Psoas muscle (tissue), 8 donors: ENCODE data around the gene BCHE. TPM values are rescaled to one million over a fixed set of nuclear protein-coding genes. Genes with fewer than 3 reads are reported as not detected.

Experiments
- ATAC-seq, 4 donors: fragments of 200-7000 bp; cut with Tn5 transposase; one replicate each; pipeline ENCODE4 v1.9.1; 2020; ENCODE audit warnings: moderate library complexity in 3 of 4, mild to moderate bottlenecking in 2 of 4
- DNase-seq, 2 donors: peaks; one replicate each; pipeline ENCODE4 v3.0.0-alpha.2; 2020
- H3K27ac ChIP-seq: fragments of 200-600 bp; one replicate; pipeline ENCODE4 v1.8.0; 2022
- H3K27me3 ChIP-seq, 3 donors: fragments of 200-600 bp in 1 of 3; one replicate each; pipeline versions ENCODE4 v1.6.1 to v1.8.0; 2013 to 2022; ENCODE audit warnings: low read length in 2 of 3, mild to moderate bottlenecking in 2 of 3, moderate library complexity in 1 of 3; ENCODE audit not compliant: insufficient read depth in 3 of 3
- H3K36me3 ChIP-seq, 2 donors: fragments of 200-600 bp in 1 of 2; one replicate each; pipeline versions ENCODE4 v1.6.1 to v1.8.0; 2013 to 2022; ENCODE audit warnings: low read depth in 1 of 2, mild to moderate bottlenecking in 1 of 2, moderate library complexity in 1 of 2; ENCODE audit not compliant: insufficient read depth in 1 of 2
- H3K4me1 ChIP-seq: fragments of 200-600 bp; one replicate; pipeline ENCODE4 v1.8.0; 2022
- H3K4me3 ChIP-seq: fragments of 200-600 bp; one replicate; pipeline ENCODE4 v1.8.0; 2022; ENCODE audit warnings: mild to moderate bottlenecking
- H3K9me3 ChIP-seq: fragments of 200-600 bp; one replicate; pipeline ENCODE4 v1.8.0; 2022
- WGBS, 3 donors: extraction: QIAGEN DNeasy Blood & Tissue Kit; methylation state at CpG; one replicate each; pipeline versions ENCODE4 v1.1.6 to v1.1.7; 2013; 5-methylcytosine and 5-hydroxymethylcytosine counted together
- intact Hi-C, 2 donors: fragments of 100-400 bp; cut with DNase I; formaldehyde crosslinking; loops; one replicate each; pipeline versions ENCODE4 v1.11.0 to v1.14.2; 2022
- polyA plus RNA-seq, 3 donors: library from polyadenylated mRNA; stranded (reverse); fragments of 200-250 nt; gene quantifications; one replicate each; pipeline ENCODE4 v1.2.3, GENCODE V29; 2013
- total RNA-seq, 4 donors: library from RNA; stranded (reverse); fragmentation: NEBNext Ultra II Directional in 2 of 4; extraction: Animal tissue kit (Norgen Biotek cat#: 25700) in 2 of 4; gene quantifications; one replicate each; pipeline versions ENCODE4 v1.2.1 to v1.2.4, GENCODE V29; 2021 to 2023
- TF ChIP-seq, protein P1 (sequence below): fragments of 200-600 bp; IDR thresholded peaks from one replicate; pipeline ENCODE4 v1.8.0; 2022; ENCODE audit warnings: antibody characterized with exemption
- donor health status: healthy with polysubstance abuse.
- donor health status: DM: no; HTN: no; CAD: no; lungs with moderate emphysema.
- donor health status: Bipolar disorder and iron deficiency.
- donor health status: healthy.
- donor health status: DM: yes; HTN: yes; CAD: no.
- donor health status: DM: no; HTN: no; CAD: no.
- donor health status: DM: no; HTN: no; CAD: no.
- donor health status: DM: yes; HTN: yes; CAD: no.

The BCHE gene
- total and polyA plus RNA-seq, 7 donors = 0.70 to 2.5 (median 1.0) TPM

DNA sequence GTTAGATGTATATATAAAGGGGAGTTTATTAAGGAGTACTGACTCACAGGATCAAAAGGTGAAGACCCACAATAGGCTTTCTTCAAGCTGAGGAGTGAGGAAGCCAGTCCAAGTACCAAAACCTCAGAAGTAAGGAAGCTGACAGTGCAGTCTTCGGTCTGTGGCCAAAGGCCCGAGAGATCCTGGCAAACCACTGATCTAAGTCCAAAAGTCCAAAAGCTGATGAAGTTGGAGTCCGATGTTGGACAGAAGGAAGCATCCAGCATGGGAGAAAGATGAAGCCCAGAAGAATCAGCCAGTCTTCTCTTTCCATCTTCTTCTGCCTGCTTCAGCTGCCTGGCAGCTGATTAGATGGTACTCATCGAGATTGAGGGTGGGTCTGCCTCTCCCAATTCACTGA, 107.5 kb downstream of the BCHE start:
- no peak overlapping the region for H3K27ac ChIP-seq
- 52 to 75% (median 63%) methylated on average over 4 of the region's 4 CpGs for WGBS, 3 donors

DNA sequence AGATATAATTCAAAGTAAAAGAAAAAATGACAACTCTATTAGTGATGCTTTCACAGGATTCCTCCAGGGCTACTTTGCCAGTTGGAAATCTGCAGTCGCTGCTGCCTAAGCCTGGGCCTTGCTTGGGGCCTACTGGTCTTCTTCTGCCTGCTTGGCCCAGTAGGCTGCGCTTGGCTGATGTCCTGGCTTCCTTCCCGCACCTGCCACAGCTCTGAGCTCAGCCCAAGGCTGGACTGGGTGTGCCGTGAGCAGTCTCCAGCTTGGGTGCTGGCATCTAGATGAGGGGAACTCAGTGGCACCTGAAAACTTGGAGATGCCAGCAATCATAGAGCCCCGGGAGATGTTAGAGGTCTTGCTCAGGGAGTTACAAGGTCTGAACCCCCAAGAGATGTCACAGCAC, 108.3 kb downstream of the BCHE start:
- H3K27me3 ChIP-seq = no peaks in the 10 kb centered on the region
- DNase-seq = no peak
- TF ChIP-seq, protein P1, sequence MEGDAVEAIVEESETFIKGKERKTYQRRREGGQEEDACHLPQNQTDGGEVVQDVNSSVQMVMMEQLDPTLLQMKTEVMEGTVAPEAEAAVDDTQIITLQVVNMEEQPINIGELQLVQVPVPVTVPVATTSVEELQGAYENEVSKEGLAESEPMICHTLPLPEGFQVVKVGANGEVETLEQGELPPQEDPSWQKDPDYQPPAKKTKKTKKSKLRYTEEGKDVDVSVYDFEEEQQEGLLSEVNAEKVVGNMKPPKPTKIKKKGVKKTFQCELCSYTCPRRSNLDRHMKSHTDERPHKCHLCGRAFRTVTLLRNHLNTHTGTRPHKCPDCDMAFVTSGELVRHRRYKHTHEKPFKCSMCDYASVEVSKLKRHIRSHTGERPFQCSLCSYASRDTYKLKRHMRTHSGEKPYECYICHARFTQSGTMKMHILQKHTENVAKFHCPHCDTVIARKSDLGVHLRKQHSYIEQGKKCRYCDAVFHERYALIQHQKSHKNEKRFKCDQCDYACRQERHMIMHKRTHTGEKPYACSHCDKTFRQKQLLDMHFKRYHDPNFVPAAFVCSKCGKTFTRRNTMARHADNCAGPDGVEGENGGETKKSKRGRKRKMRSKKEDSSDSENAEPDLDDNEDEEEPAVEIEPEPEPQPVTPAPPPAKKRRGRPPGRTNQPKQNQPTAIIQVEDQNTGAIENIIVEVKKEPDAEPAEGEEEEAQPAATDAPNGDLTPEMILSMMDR = no peak
- WGBS, 3 donors = 56 to 66% (median 60%) methylated on average over 5 of the region's 5 CpGs
- H3K27ac ChIP-seq = no peak overlapping the region
- no peak for ATAC-seq
- no peaks in the 10 kb centered on the region for H3K36me3 ChIP-seq
- no peak overlapping the region for H3K4me3 ChIP-seq
- intact Hi-C loops = no loop called here
- H3K4me1 ChIP-seq = no peaks in the 10 kb centered on the region
- H3K9me3 ChIP-seq = no peaks in the 10 kb centered on the region

More for the DNA sequence above, 107.5 kb downstream of the BCHE start:
- DNase-seq (no peak), ATAC-seq (no peak)
- Histone ChIP-seq H3K36me3 (no peaks in the 10 kb centered on the region), H3K4me1 (no peaks in the 10 kb centered on the region), H3K4me3 (no peak overlapping the region), H3K9me3 (no peaks in the 10 kb centered on the region), H3K27me3 (no peaks in the 10 kb centered on the region)
- TF ChIP-seq, protein P1 = no peak
- intact Hi-C loops = no loop called here

DNA sequence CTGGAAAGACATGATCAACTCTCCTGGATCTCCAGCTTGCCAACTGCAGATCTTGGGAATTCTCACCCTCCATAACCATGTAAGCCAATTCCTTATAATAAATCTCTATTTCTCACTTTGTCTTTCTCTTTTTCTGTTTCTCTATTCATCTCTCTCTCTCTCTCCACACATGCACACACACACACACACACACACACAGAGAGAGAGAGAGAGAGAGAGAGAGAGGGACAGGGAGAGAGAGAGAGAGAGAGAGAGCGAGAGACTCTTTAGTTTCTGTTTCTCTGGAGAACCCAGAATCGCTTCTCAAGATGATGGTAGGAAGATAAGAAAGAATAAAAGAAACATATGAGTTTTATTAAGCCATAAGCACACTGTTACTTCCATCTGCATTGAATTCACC, 111.9 kb downstream of the BCHE start:
- WGBS, 3 donors = 70 to 91% (median 81%) methylated on average over 2 of the region's 2 CpGs
- intact Hi-C loops = no loop called here

More for the DNA sequence above, 111.9 kb downstream of the BCHE start:
- no peak overlapping the region for H3K27ac ChIP-seq
- no peaks in the 10 kb centered on the region for H3K27me3 ChIP-seq
- H3K4me3 ChIP-seq = no peak overlapping the region
- no peaks in the 10 kb centered on the region for H3K9me3 ChIP-seq
- no peak for DNase-seq
- TF ChIP-seq, protein P1 = no peak
- H3K4me1 ChIP-seq = no peaks in the 10 kb centered on the region
- ATAC-seq = no peak
- H3K36me3 ChIP-seq = no peaks in the 10 kb centered on the region
